ENCODE data around the gene UNC119B.

DNA sequence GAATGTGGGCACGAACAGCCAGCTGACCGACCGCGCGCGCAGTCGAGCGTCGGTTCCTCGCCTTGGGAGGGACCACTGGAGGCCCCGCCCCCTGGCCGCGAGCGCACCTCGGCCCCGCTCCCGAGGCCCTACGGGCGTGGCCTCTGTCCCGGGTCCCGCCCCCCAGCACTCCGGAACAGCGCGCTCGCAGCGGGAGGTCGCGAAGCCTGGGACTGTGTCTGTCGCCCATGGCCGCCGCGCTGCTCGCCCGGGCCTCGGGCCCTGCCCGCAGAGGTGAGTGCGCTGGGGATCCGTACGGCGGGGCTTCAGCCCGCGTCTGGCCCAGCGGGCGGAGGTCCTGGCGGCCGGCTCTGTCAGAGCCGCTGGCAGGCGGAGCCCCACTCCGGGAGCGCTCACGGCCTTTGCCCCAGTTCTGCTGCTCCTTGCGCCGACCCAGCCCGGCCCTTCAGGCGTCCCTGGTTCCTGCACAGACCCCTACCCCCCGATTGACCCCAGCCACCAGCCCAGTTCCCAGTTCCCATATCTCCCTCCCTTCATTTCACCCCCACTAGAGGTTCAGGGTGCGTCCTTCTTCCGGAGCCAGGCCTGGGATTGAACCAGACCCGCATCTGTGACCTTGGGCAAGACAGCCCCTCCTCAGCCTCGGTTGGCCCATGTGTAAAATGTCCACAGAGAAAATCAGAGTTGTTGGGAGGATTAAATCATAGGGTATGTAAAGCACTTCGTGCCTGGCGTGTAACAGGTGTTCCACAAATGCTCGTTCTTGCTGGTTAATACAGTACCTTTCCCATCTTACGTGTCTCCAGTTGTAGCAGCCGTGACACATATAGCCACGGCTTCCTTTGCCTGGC lies 15.6 kb downstream of the UNC119B start, which contains the start of gene ACADS:
- TF ChIP-seq, protein P1, sequence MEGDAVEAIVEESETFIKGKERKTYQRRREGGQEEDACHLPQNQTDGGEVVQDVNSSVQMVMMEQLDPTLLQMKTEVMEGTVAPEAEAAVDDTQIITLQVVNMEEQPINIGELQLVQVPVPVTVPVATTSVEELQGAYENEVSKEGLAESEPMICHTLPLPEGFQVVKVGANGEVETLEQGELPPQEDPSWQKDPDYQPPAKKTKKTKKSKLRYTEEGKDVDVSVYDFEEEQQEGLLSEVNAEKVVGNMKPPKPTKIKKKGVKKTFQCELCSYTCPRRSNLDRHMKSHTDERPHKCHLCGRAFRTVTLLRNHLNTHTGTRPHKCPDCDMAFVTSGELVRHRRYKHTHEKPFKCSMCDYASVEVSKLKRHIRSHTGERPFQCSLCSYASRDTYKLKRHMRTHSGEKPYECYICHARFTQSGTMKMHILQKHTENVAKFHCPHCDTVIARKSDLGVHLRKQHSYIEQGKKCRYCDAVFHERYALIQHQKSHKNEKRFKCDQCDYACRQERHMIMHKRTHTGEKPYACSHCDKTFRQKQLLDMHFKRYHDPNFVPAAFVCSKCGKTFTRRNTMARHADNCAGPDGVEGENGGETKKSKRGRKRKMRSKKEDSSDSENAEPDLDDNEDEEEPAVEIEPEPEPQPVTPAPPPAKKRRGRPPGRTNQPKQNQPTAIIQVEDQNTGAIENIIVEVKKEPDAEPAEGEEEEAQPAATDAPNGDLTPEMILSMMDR (IDR thresholded peaks at IDR 0.05; ENCODE audit: low read depth, low read length, missing input control), result no peak
- no peak for TF ChIP-seq JUND (IDR thresholded peaks at IDR 0.05)
- TF ChIP-seq, protein P2, sequence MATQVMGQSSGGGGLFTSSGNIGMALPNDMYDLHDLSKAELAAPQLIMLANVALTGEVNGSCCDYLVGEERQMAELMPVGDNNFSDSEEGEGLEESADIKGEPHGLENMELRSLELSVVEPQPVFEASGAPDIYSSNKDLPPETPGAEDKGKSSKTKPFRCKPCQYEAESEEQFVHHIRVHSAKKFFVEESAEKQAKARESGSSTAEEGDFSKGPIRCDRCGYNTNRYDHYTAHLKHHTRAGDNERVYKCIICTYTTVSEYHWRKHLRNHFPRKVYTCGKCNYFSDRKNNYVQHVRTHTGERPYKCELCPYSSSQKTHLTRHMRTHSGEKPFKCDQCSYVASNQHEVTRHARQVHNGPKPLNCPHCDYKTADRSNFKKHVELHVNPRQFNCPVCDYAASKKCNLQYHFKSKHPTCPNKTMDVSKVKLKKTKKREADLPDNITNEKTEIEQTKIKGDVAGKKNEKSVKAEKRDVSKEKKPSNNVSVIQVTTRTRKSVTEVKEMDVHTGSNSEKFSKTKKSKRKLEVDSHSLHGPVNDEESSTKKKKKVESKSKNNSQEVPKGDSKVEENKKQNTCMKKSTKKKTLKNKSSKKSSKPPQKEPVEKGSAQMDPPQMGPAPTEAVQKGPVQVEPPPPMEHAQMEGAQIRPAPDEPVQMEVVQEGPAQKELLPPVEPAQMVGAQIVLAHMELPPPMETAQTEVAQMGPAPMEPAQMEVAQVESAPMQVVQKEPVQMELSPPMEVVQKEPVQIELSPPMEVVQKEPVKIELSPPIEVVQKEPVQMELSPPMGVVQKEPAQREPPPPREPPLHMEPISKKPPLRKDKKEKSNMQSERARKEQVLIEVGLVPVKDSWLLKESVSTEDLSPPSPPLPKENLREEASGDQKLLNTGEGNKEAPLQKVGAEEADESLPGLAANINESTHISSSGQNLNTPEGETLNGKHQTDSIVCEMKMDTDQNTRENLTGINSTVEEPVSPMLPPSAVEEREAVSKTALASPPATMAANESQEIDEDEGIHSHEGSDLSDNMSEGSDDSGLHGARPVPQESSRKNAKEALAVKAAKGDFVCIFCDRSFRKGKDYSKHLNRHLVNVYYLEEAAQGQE (IDR thresholded peaks at IDR 0.05), result peak; percentile 35
- TF ChIP-seq RXRA (IDR thresholded peaks at IDR 0.05), result no peak

Measured in liver (tissue), 3 donors.